Vagina (tissue), 2 donors: ENCODE data around the gene REN.

Experiments
- CTCF ChIP-seq, 3 experiments: fragments of 450-650 bp in 2 of 3; fragments of 200-600 bp in 1 of 3; sonication (generic) in 1 of 3; IDR thresholded peaks; one replicate each; pipeline ENCODE4 v1.5.1; 2017 to 2019; ENCODE audit warnings: antibody characterized with exemption in 3 of 3, mild to moderate bottlenecking in 2 of 3, moderate library complexity in 2 of 3
- POLR2A ChIP-seq, 2 donors: fragments of 450-650 bp; IDR thresholded peaks; one replicate each; pipeline ENCODE4 v1.6.1; 2017; ENCODE audit warnings: antibody characterized with exemption in 2 of 2, mild to moderate bottlenecking in 2 of 2, moderate library complexity in 2 of 2

GRCh38 chr1:204145033-204145504 is 21.1 kb downstream of the REN start:
- TF ChIP-seq CTCF (IDR thresholded peaks at IDR 0.05) (no peak), POLR2A (IDR thresholded peaks at IDR 0.05) (no peak)
